ENCODE measurements around the gene GPX4. TPM values are rescaled to one million over a fixed set of nuclear protein-coding genes. Genes with fewer than 3 reads are reported as not detected.

The GPX4 gene
- total and polyA plus RNA-seq, 2 donors = 194 to 546 TPM

DNA sequence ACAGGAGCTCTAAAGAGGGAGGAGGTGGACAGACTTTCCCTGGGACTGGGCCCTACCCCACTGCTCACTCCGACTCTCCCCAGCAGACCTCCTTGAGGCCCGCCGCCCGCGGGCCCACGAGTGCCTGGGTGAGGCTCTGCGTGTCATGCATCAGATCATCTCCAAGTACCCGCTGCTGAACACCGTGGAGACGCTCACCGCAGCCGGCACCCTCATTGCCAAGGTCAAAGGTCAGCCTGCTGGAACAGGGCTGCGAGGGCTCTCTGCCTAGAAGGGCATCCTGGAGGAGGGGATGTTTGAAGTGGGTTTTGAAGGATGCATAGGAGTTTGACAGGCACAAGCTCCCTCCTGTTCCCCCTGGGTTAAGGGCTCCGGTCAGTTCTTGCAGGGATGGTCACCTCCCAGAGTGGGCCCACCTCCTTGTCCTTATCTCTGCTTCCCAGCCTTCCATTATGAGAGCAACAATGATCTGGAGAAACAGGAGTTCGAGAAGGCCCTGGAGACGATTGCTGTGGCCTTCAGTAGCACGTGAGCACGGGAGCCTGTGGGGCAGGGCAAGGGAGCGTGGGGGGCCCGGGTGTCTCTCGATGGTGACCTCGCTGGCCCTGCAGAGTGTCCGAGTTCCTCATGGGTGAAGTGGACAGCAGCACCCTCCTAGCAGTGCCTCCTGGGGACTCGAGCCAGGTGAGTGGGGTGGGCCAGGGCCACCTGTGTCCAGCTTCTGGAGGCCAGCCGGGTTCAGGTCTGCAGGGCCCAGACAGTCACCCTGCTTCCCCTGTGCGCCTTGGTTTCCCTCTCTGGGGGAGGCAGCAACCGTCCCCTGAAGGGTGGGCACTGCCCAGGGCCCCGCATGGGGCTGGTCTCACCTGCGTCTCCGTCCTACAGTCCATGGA lies 30.5 kb upstream of the GPX4 start:
- H3K27me3 ChIP-seq (ENCODE audit: control insufficient read depth in 2 of 2, insufficient read depth in 1 of 2, low read length in 1 of 2) = peaks cover 0 to 9% of the 10 kb centered on the region in 2 donors
- H3K4me1 ChIP-seq (ENCODE audit: control insufficient read depth in 2 of 2, insufficient read depth in 2 of 2, low read length in 2 of 2) = peaks cover 47 to 63% of the 10 kb centered on the region in 2 donors
- no peak overlapping the region for H3K4me3 ChIP-seq (ENCODE audit: low read length in 2 of 2)
- no peak for DNase-seq (ENCODE audit: low read depth in 6 of 9, low spot score in 9 of 9)
- H3K27ac ChIP-seq (ENCODE audit: low read depth in 1 of 2, low read length in 1 of 2) = peak overlapping the region in 1 of 2 donors; percentile 91
- 97% methylated on average over 30 of the region's 30 CpGs for WGBS
- no peaks in the 10 kb centered on the region for H3K9me3 ChIP-seq (ENCODE audit: control insufficient read depth in 2 of 2, insufficient read depth in 1 of 2, low read length in 1 of 2)
- H3K36me3 ChIP-seq (ENCODE audit: control insufficient read depth in 2 of 2, insufficient read depth in 2 of 2, low read length in 1 of 2) = peaks cover 62 to 77% of the 10 kb centered on the region in 2 donors

DNA sequence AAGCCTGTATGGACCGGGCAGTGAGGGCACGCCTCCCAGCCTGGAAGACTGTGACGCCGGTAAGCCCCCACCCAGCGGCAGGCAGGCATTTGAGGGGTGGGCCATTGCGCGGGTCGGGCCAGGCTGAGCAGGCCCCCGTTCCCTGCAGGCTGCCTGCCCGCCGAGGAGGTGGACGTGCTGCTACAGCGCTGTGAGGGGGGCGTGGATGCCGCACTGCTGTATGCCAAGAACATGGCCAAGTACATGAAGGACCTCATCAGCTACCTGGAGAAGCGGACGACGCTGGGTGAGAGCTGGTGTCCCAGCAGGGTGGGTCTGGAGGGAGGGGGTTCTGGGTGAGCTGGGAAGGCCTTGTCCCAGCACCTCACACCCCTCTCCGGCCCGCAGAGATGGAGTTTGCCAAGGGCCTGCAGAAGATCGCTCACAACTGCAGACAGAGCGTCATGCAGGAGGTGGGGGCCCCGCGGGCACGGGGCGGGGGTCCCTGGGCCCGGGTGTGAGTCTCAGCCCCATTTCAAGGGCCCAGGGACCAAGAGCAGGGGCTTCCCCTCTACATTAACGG lies 29.8 kb upstream of the GPX4 start:
- H3K4me1 ChIP-seq (ENCODE audit: control insufficient read depth in 2 of 2, insufficient read depth in 2 of 2, low read length in 2 of 2) = peaks cover 43 to 56% of the 10 kb centered on the region in 2 donors
- peaks cover 60 to 75% of the 10 kb centered on the region in 2 donors for H3K36me3 ChIP-seq (ENCODE audit: control insufficient read depth in 2 of 2, insufficient read depth in 2 of 2, low read length in 1 of 2)
- peak overlapping the region in 1 of 2 donors; percentile 49 for H3K4me3 ChIP-seq (ENCODE audit: low read length in 2 of 2)
- WGBS = 79% methylated on average over 28 of the region's 28 CpGs
- no peak for DNase-seq (ENCODE audit: low read depth in 6 of 9, low spot score in 9 of 9)
- H3K27ac ChIP-seq (ENCODE audit: low read depth in 1 of 2, low read length in 1 of 2) = peak overlapping the region in 1 of 2 donors; percentile 91
- no peaks in the 10 kb centered on the region for H3K9me3 ChIP-seq (ENCODE audit: control insufficient read depth in 2 of 2, insufficient read depth in 1 of 2, low read length in 1 of 2)
- peaks cover 0 to 9% of the 10 kb centered on the region in 2 donors for H3K27me3 ChIP-seq (ENCODE audit: control insufficient read depth in 2 of 2, insufficient read depth in 1 of 2, low read length in 1 of 2)

- peaks cover 0 to 9% of the 10 kb centered on the region in 2 donors for H3K27me3 ChIP-seq (ENCODE audit: control insufficient read depth in 2 of 2, insufficient read depth in 1 of 2, low read length in 1 of 2)
- WGBS = 12% methylated on average over 54 of the region's 54 CpGs
- DNase-seq (ENCODE audit: low read depth in 6 of 9, low spot score in 9 of 9) = peak in 1 of 9 donors; percentile 57
- no peaks in the 10 kb centered on the region for H3K9me3 ChIP-seq (ENCODE audit: control insufficient read depth in 2 of 2, insufficient read depth in 1 of 2, low read length in 1 of 2)
- peak overlapping the region in 1 of 2 donors; percentile 49 for H3K4me3 ChIP-seq (ENCODE audit: low read length in 2 of 2)
- H3K4me1 ChIP-seq (ENCODE audit: control insufficient read depth in 2 of 2, insufficient read depth in 2 of 2, low read length in 2 of 2) = peaks cover 38 to 49% of the 10 kb centered on the region in 2 donors
- peaks cover 66 to 75% of the 10 kb centered on the region in 2 donors for H3K36me3 ChIP-seq (ENCODE audit: control insufficient read depth in 2 of 2, insufficient read depth in 2 of 2, low read length in 1 of 2)
- peak overlapping the region; percentile 17 to 91 for H3K27ac ChIP-seq (ENCODE audit: low read depth in 1 of 2, low read length in 1 of 2)
Measured at GRCh38 chr19:1074544-1075283, 29.1 kb upstream of the GPX4 start.

DNA sequence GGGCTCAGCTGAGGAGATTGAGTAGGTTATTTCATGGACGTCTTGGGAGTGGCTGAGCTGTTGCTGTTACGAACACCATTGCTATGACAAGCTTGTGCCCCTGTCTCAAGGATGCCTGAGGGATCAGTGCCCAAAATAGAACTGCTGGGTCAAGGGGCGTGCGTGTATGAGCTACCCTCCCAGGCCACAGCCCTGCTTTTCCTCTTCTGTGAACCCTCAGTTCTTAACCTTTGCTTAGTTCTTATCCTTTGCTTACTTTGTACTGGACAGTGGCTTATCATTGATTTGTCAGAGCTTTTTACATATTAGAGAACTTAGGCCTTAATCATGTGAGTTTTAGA lies 27.8 kb upstream of the GPX4 start:
- Histone ChIP-seq H3K36me3 (ENCODE audit: control insufficient read depth in 2 of 2, insufficient read depth in 2 of 2, low read length in 1 of 2) (peaks cover 73 to 75% of the 10 kb centered on the region in 2 donors), H3K9me3 (ENCODE audit: control insufficient read depth in 2 of 2, insufficient read depth in 1 of 2, low read length in 1 of 2) (no peaks in the 10 kb centered on the region), H3K27me3 (ENCODE audit: control insufficient read depth in 2 of 2, insufficient read depth in 1 of 2, low read length in 1 of 2) (peaks cover 0 to 3% of the 10 kb centered on the region in 2 donors), H3K4me1 (ENCODE audit: control insufficient read depth in 2 of 2, insufficient read depth in 2 of 2, low read length in 2 of 2) (peaks cover 40 to 43% of the 10 kb centered on the region in 2 donors), H3K4me3 (ENCODE audit: low read length in 2 of 2) (no peak overlapping the region), H3K27ac (ENCODE audit: low read depth in 1 of 2, low read length in 1 of 2) (peak overlapping the region; percentile 72 to 82)
- no peak for DNase-seq (ENCODE audit: low read depth in 6 of 9, low spot score in 9 of 9)
- WGBS = 89% methylated on average over 4 of the region's 4 CpGs

GRCh38 chr19:1076951-1077350 lies 26.8 kb upstream of the GPX4 start:
- H3K9me3 ChIP-seq (ENCODE audit: control insufficient read depth in 2 of 2, insufficient read depth in 1 of 2, low read length in 1 of 2) = no peaks in the 10 kb centered on the region
- H3K36me3 ChIP-seq (ENCODE audit: control insufficient read depth in 2 of 2, insufficient read depth in 2 of 2, low read length in 1 of 2) = peaks cover 75 to 81% of the 10 kb centered on the region in 2 donors
- H3K27me3 ChIP-seq (ENCODE audit: control insufficient read depth in 2 of 2, insufficient read depth in 1 of 2, low read length in 1 of 2) = peaks cover 0 to 2% of the 10 kb centered on the region in 2 donors
- H3K4me3 ChIP-seq (ENCODE audit: low read length in 2 of 2) = peak overlapping the region; percentile 24 to 39
- peak overlapping the region; percentile 72 to 88 for H3K27ac ChIP-seq (ENCODE audit: low read depth in 1 of 2, low read length in 1 of 2)
- DNase-seq (ENCODE audit: low read depth in 6 of 9, low spot score in 9 of 9) = peak in 7 of 9 donors; percentile 75 to 96 (median 86)
- 4% methylated on average over 16 of the region's 16 CpGs for WGBS
- H3K4me1 ChIP-seq (ENCODE audit: control insufficient read depth in 2 of 2, insufficient read depth in 2 of 2, low read length in 2 of 2) = peaks cover 40 to 43% of the 10 kb centered on the region in 2 donors

DNA sequence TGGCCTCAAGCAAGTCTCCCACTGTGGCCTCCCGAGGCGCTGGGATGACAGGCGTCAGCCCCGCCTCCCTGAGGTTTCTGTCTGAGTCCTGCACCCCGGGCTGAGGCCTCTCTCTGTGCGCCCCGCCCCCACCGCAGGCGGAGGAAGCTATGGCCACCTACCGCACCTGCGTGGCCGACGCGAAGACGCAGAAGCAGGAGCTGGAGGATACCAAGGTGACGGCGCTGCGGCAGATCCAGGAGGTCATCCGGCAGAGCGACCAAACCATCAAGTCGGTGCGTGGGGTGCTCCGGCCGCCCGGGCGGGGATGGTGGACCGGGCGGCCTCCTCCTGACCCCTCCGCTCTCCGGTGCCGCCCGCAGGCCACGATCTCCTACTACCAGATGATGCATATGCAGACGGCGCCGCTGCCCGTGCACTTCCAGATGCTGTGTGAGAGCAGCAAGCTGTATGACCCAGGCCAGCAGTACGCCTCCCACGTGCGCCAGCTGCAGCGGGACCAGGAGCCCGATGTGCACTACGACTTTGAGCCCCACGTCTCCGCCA lies 24.2 kb upstream of the GPX4 start:
- H3K4me1 ChIP-seq (ENCODE audit: control insufficient read depth in 2 of 2, insufficient read depth in 2 of 2, low read length in 2 of 2) = peaks cover 29 to 32% of the 10 kb centered on the region in 2 donors
- H3K27ac ChIP-seq (ENCODE audit: low read depth in 1 of 2, low read length in 1 of 2) = no peak overlapping the region
- no peak for DNase-seq (ENCODE audit: low read depth in 6 of 9, low spot score in 9 of 9)

GRCh38 chr19:1080360-1081161 lies 23.2 kb upstream of the GPX4 start:
- Histone ChIP-seq H3K36me3 (ENCODE audit: control insufficient read depth in 2 of 2, insufficient read depth in 2 of 2, low read length in 1 of 2) (peaks cover 82 to 83% of the 10 kb centered on the region in 2 donors), H3K27me3 (ENCODE audit: control insufficient read depth in 2 of 2, insufficient read depth in 1 of 2, low read length in 1 of 2) (no peaks in the 10 kb centered on the region), H3K4me3 (ENCODE audit: low read length in 2 of 2) (no peak overlapping the region), H3K9me3 (ENCODE audit: control insufficient read depth in 2 of 2, insufficient read depth in 1 of 2, low read length in 1 of 2) (no peaks in the 10 kb centered on the region), H3K27ac (ENCODE audit: low read depth in 1 of 2, low read length in 1 of 2) (no peak overlapping the region), H3K4me1 (ENCODE audit: control insufficient read depth in 2 of 2, insufficient read depth in 2 of 2, low read length in 2 of 2) (peaks cover 21 to 24% of the 10 kb centered on the region in 2 donors)
- WGBS = 98% methylated on average over 50 of the region's 50 CpGs
- no peak for DNase-seq (ENCODE audit: low read depth in 6 of 9, low spot score in 9 of 9)

More for the DNA sequence above, 24.2 kb upstream of the GPX4 start:
- 96% methylated on average over 45 of the region's 45 CpGs for WGBS
- Histone ChIP-seq H3K36me3 (ENCODE audit: control insufficient read depth in 2 of 2, insufficient read depth in 2 of 2, low read length in 1 of 2) (peaks cover 79 to 81% of the 10 kb centered on the region in 2 donors), H3K27me3 (ENCODE audit: control insufficient read depth in 2 of 2, insufficient read depth in 1 of 2, low read length in 1 of 2) (no peaks in the 10 kb centered on the region), H3K9me3 (ENCODE audit: control insufficient read depth in 2 of 2, insufficient read depth in 1 of 2, low read length in 1 of 2) (no peaks in the 10 kb centered on the region), H3K4me3 (ENCODE audit: low read length in 2 of 2) (no peak overlapping the region)
